Keratinocyte (primary cell): ENCODE data around the gene ID2. TPM values are rescaled to one million over a fixed set of nuclear protein-coding genes. Genes with fewer than 3 reads are reported as not detected.

Source experiments
- DNase-seq: peaks from one replicate; pipeline ENCODE4 v3.0.0-alpha.2; 2011; ENCODE audit warnings: low read depth, missing footprints, low spot score
- FAIRE-seq: peaks from 2 replicates; lab custom pipeline; 2011; peaks lifted over from hg19 to GRCh38; lab: Jason Lieb, UNC
- H2AFZ ChIP-seq: 2 replicates; pipeline ENCODE4 v1.6.0; 2012; ENCODE audit warnings: low read length, control low read depth, inconsistent platforms; ENCODE audit not compliant: control insufficient read depth
- H3K27ac ChIP-seq: 2 replicates; pipeline ENCODE4 v1.5.1; 2011; ENCODE audit warnings: low read length; ENCODE audit not compliant: control insufficient read depth, insufficient read depth
- H3K27me3 ChIP-seq: 3 replicates; pipeline ENCODE4 v1.6.0; 2011; ENCODE audit warnings: low read length; ENCODE audit not compliant: control insufficient read depth, insufficient read depth; ENCODE audit errors: extremely low read depth
- H3K36me3 ChIP-seq, 2 experiments: 2 replicates in 1 of 2; 3 replicates in 1 of 2; pipeline ENCODE4 v1.5.1; 2011; ENCODE audit warnings: low read length in 2 of 2, mild to moderate bottlenecking in 1 of 2; ENCODE audit not compliant: control insufficient read depth in 2 of 2, insufficient read depth in 2 of 2; ENCODE audit errors: extremely low read depth in 1 of 2
- H3K4me1 ChIP-seq: 3 replicates; pipeline ENCODE4 v1.5.1; 2011; ENCODE audit warnings: low read length; ENCODE audit not compliant: control insufficient read depth, insufficient read depth; ENCODE audit errors: extremely low read depth
- H3K4me2 ChIP-seq: 3 replicates; pipeline ENCODE4 v1.6.0; 2011; ENCODE audit warnings: low read depth, low read length; ENCODE audit not compliant: control insufficient read depth, insufficient read depth; ENCODE audit errors: extremely low read depth
- H3K4me3 ChIP-seq, 3 experiments: fragments of 200-600 bp in 1 of 3; sonication (generic) in 1 of 3; 2 replicates in 2 of 3; 3 replicates in 1 of 3; pipeline ENCODE4 v1.5.1; 2011 to 2016; ENCODE audit warnings: low read length in 3 of 3, mild to moderate bottlenecking in 3 of 3, control low read depth in 2 of 3, inconsistent platforms in 1 of 3, low read depth in 1 of 3, mixed read lengths in 1 of 3, mixed run types in 1 of 3, moderate library complexity in 1 of 3; ENCODE audit not compliant: control insufficient read depth in 2 of 3, insufficient read depth in 2 of 3; ENCODE audit errors: extremely low read depth in 1 of 3
- H3K79me2 ChIP-seq: 2 replicates; pipeline ENCODE4 v1.6.0; 2012; ENCODE audit warnings: low read length; ENCODE audit not compliant: control insufficient read depth, insufficient read depth
- H3K9ac ChIP-seq: 3 replicates; pipeline ENCODE4 v1.6.0; 2011; ENCODE audit warnings: low read length; ENCODE audit not compliant: control insufficient read depth, insufficient read depth; ENCODE audit errors: extremely low read depth
- H3K9me1 ChIP-seq: 3 replicates; pipeline ENCODE4 v1.6.0; 2011; ENCODE audit warnings: low read length; ENCODE audit not compliant: control insufficient read depth, insufficient read depth; ENCODE audit errors: extremely low read depth
- H3K9me3 ChIP-seq: 2 replicates; pipeline ENCODE4 v1.5.1; 2012; ENCODE audit warnings: low read depth, low read length; ENCODE audit not compliant: control insufficient read depth
- H4K20me1 ChIP-seq: 3 replicates; pipeline ENCODE4 v1.6.0; 2011; ENCODE audit warnings: low read length; ENCODE audit not compliant: control insufficient read depth, insufficient read depth; ENCODE audit errors: extremely low read depth
- CTCF ChIP-seq, 3 experiments: IDR thresholded peaks in 1 of 3; conservative IDR thresholded peaks in 1 of 3; optimal IDR thresholded peaks in 1 of 3; 2 replicates in 2 of 3; 3 replicates in 1 of 3; pipeline versions ENCODE3 to v1.5.1; 2011; ENCODE audit warnings: low read length in 3 of 3, mild to moderate bottlenecking in 3 of 3, moderate library complexity in 2 of 3, control low read depth in 1 of 3, inconsistent platforms in 1 of 3; ENCODE audit not compliant: insufficient read depth in 2 of 3; ENCODE audit errors: extremely low read depth in 1 of 3
- EZH2 ChIP-seq: IDR thresholded peaks from one replicate; pipeline ENCODE4 v1.6.1; 2012; ENCODE audit warnings: inconsistent platforms, mild to moderate bottlenecking, low read length, moderate library complexity
- dilution Hi-C: fragments of 300-500 bp; cut with MboI; formaldehyde crosslinking; loops from one replicate; pipeline ENCODE4 v1.7.0; 2020; ENCODE audit warnings: low sequenced_read_pairs; ENCODE audit not compliant: extremely low pct_ligation_motif_present
- polyA plus RNA-seq, 5 experiments: library from polyadenylated mRNA; depleted of rRNA in 3 of 5; stranded (reverse) in 3 of 5; stranded (forward) in 1 of 5; unstranded in 1 of 5; fragments of >200 nt; gene quantifications; 1 replicate in 1 of 5; 2 replicates in 3 of 5; 3 replicates in 1 of 5; pipeline versions ENCODE4 v1.2.1 to v1.2.3, GENCODE V29; 2011 to 2012; ENCODE audit warnings: missing spikeins in 2 of 5, low read depth in 1 of 5, low replicate concordance in 1 of 5

Gene ID2
- polyA plus RNA-seq, 1 donor (not counting 4 experiments of a cell fraction or from before 2014, with no cell fraction given): 6.3 TPM

- DNase-seq (no peak), FAIRE-seq (no peak)
- H3K9me1 ChIP-seq: no peaks in the 10 kb centered on the region
- H3K4me2 ChIP-seq: no peak overlapping the region
- no peaks in the 10 kb centered on the region for H3K4me1 ChIP-seq
- H3K9ac ChIP-seq: no peak overlapping the region
- H2AFZ ChIP-seq: no peak overlapping the region
- dilution Hi-C loops: no loop called here
- TF ChIP-seq EZH2: no peak
- no peak for TF ChIP-seq CTCF (optimal IDR thresholded peaks at IDR 0.05 in 1 of 3, IDR thresholded peaks at IDR 0.05 in 1 of 3, conservative IDR thresholded peaks at IDR 0.05 in 1 of 3; ENCODE audit: extremely low read depth in 1 of 3, insufficient read depth in 2 of 3, low read length in 3 of 3)
- H3K4me3 ChIP-seq: no peak overlapping the region
- H3K36me3 ChIP-seq: no peaks in the 10 kb centered on the region
- H3K27me3 ChIP-seq: no peaks in the 10 kb centered on the region
- H3K27ac ChIP-seq: no peak overlapping the region
- H4K20me1 ChIP-seq: no peaks in the 10 kb centered on the region
- no peaks in the 10 kb centered on the region for H3K9me3 ChIP-seq
- H3K79me2 ChIP-seq: no peaks in the 10 kb centered on the region
These were observed 20.1 kb upstream of the ID2 start for GRCh38 chr2:8661736-8662135.

DNA sequence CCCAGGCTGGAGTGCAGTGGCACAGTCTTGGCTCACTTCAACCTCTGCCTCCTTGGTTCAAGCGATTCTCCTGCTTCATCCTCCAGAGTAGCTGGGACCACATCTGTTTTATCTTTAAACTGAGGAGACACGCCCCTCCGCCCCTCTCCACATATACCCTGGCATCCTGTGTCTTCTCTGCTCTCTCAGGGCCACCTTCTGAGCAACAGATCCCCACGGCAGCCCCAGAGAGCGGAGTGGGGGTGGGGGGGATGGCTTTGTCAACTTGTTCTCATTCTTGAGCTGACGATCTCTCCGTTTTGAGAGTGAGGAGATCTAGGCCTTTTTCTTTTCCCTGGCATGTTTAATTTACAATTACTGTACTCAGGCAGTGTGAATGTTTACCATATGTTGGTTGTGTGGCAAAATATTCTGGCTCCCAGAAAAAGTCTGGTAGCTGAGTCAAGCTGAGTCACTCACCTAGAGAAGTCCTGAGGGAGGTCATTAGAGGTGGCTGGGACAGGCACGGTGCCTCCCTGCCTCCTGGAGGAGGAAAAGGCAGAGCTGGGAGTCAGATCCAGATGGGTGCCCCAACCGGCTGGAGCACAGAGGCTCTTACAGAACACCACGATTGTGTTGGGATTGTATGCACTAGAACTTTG, 19.5 kb upstream of the ID2 start:
- FAIRE-seq: no peak

More for the DNA sequence above, 19.5 kb upstream of the ID2 start:
- H3K4me3 ChIP-seq: no peak overlapping the region
- peak in 2 of 3 experiments; percentile 22 to 29 for TF ChIP-seq CTCF (optimal IDR thresholded peaks at IDR 0.05 in 1 of 3, IDR thresholded peaks at IDR 0.05 in 1 of 3, conservative IDR thresholded peaks at IDR 0.05 in 1 of 3; ENCODE audit: extremely low read depth in 1 of 3, insufficient read depth in 2 of 3, low read length in 3 of 3)
- TF ChIP-seq EZH2: no peak
- H3K27me3 ChIP-seq: no peaks in the 10 kb centered on the region
- H2AFZ ChIP-seq: no peak overlapping the region
- H3K4me1 ChIP-seq: no peaks in the 10 kb centered on the region
- no peak overlapping the region for H3K4me2 ChIP-seq
- no peak for DNase-seq
- H3K9me1 ChIP-seq: no peaks in the 10 kb centered on the region
- dilution Hi-C loops: no loop called here
- no peaks in the 10 kb centered on the region for H3K79me2 ChIP-seq
- H3K36me3 ChIP-seq: no peaks in the 10 kb centered on the region
- H3K9ac ChIP-seq: no peak overlapping the region
- no peak overlapping the region for H3K27ac ChIP-seq
- no peaks in the 10 kb centered on the region for H3K9me3 ChIP-seq
- no peaks in the 10 kb centered on the region for H4K20me1 ChIP-seq
